ENCODE data around the gene DACT3.

Gene DACT3

GRCh38 chr19:46700704-46701103 is 39.7 kb upstream of the DACT3 start:
- H3K79me2 ChIP-seq (ENCODE audit: insufficient read depth, low read length): no peaks in the 10 kb centered on the region
- H3K36me3 ChIP-seq (ENCODE audit: insufficient read depth, low read length): peaks cover 76% of the 10 kb centered on the region
- H3K9ac ChIP-seq (ENCODE audit: low read length): no peak overlapping the region
- H4K20me1 ChIP-seq (ENCODE audit: insufficient read depth, low read length): no peaks in the 10 kb centered on the region
- H3K27ac ChIP-seq (ENCODE audit: low read depth, low read length, poor library complexity, severe bottlenecking): no peak overlapping the region
- H2AFZ ChIP-seq (ENCODE audit: low read length): no peak overlapping the region
- H3F3A ChIP-seq (ENCODE audit: insufficient read depth, low read length): no peaks in the 10 kb centered on the region
- H3K27me3 ChIP-seq (ENCODE audit: insufficient read depth, low read length): no peaks in the 10 kb centered on the region
- no peaks in the 10 kb centered on the region for H3K9me2 ChIP-seq (ENCODE audit: low read depth, low read length)
- H3K9me3 ChIP-seq (ENCODE audit: low read length): no peaks in the 10 kb centered on the region
- H3K4me2 ChIP-seq (ENCODE audit: low read length): no peak overlapping the region
- no peak overlapping the region for H3K4me3 ChIP-seq (ENCODE audit: low read depth, low read length, poor library complexity, severe bottlenecking)
- TF ChIP-seq EZH2 (IDR thresholded peaks at IDR 0.05; ENCODE audit: borderline replicate concordance, low read length): no peak
- TF ChIP-seq, protein P1, sequence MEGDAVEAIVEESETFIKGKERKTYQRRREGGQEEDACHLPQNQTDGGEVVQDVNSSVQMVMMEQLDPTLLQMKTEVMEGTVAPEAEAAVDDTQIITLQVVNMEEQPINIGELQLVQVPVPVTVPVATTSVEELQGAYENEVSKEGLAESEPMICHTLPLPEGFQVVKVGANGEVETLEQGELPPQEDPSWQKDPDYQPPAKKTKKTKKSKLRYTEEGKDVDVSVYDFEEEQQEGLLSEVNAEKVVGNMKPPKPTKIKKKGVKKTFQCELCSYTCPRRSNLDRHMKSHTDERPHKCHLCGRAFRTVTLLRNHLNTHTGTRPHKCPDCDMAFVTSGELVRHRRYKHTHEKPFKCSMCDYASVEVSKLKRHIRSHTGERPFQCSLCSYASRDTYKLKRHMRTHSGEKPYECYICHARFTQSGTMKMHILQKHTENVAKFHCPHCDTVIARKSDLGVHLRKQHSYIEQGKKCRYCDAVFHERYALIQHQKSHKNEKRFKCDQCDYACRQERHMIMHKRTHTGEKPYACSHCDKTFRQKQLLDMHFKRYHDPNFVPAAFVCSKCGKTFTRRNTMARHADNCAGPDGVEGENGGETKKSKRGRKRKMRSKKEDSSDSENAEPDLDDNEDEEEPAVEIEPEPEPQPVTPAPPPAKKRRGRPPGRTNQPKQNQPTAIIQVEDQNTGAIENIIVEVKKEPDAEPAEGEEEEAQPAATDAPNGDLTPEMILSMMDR (IDR thresholded peaks at IDR 0.05; ENCODE audit: low read length): no peak
- H3K4me1 ChIP-seq (ENCODE audit: insufficient read depth, low read length, severe bottlenecking): no peaks in the 10 kb centered on the region

DNA sequence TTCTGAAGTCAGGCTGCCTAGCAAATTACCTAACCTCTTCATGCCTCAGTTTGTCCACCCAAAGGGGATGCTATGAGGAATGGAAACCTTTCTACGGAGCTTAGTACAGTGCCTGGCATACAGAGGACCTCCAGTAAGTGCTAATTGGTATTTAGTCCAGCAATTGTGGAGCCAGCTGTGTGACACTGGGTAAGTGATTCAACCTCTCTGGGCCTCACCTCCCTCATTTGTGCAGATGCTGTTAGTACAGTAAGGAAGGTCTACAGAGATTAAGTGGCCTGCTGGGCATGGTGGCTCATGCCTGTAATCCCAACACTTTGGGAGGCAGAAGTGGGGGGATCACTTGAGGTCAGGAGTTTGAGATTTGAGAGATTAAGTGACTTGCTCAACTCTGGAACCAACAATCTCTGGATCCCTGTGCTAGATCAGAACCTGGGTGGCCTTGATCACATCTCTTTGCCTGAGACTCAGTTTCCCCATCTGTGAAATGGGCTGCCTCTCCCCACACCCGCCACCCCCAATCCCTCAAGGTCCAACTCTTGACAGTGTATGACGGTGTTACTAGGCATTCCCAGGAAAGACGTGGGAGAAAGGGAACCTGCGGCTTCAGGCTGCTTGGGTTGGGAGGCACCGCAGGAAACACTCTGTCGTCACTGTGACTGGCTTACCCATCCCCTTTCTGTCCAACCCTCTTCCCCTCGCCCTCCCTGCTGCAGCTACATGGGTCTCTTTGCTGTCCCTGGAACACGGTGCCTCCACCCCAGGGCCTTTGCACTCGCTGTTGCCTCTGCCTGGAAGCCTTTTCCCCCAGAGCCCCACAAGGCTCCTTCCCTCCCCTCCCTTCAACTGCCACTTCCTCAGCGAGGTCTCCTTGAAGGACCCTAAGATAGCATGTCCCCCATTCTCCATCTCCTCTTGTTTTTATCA is 37.7 kb upstream of the DACT3 start:
- H3K4me3 ChIP-seq (ENCODE audit: low read depth, low read length, poor library complexity, severe bottlenecking): no peak overlapping the region
- peaks cover 83% of the 10 kb centered on the region for H3K36me3 ChIP-seq (ENCODE audit: insufficient read depth, low read length)
- H3K9ac ChIP-seq (ENCODE audit: low read length): no peak overlapping the region
- no peaks in the 10 kb centered on the region for H3F3A ChIP-seq (ENCODE audit: insufficient read depth, low read length)
- no peaks in the 10 kb centered on the region for H3K9me3 ChIP-seq (ENCODE audit: low read length)
- no peak for TF ChIP-seq EZH2 (IDR thresholded peaks at IDR 0.05; ENCODE audit: borderline replicate concordance, low read length)
- TF ChIP-seq, protein P1 (IDR thresholded peaks at IDR 0.05; ENCODE audit: low read length): no peak
- H3K4me2 ChIP-seq (ENCODE audit: low read length): no peak overlapping the region
- H4K20me1 ChIP-seq (ENCODE audit: insufficient read depth, low read length): no peaks in the 10 kb centered on the region
- no peaks in the 10 kb centered on the region for H3K4me1 ChIP-seq (ENCODE audit: insufficient read depth, low read length, severe bottlenecking)
- H3K9me2 ChIP-seq (ENCODE audit: low read depth, low read length): no peaks in the 10 kb centered on the region
- no peak overlapping the region for H3K27ac ChIP-seq (ENCODE audit: low read depth, low read length, poor library complexity, severe bottlenecking)
- H3K27me3 ChIP-seq (ENCODE audit: insufficient read depth, low read length): no peaks in the 10 kb centered on the region
- no peak overlapping the region for H2AFZ ChIP-seq (ENCODE audit: low read length)
- no peaks in the 10 kb centered on the region for H3K79me2 ChIP-seq (ENCODE audit: insufficient read depth, low read length)

DNA sequence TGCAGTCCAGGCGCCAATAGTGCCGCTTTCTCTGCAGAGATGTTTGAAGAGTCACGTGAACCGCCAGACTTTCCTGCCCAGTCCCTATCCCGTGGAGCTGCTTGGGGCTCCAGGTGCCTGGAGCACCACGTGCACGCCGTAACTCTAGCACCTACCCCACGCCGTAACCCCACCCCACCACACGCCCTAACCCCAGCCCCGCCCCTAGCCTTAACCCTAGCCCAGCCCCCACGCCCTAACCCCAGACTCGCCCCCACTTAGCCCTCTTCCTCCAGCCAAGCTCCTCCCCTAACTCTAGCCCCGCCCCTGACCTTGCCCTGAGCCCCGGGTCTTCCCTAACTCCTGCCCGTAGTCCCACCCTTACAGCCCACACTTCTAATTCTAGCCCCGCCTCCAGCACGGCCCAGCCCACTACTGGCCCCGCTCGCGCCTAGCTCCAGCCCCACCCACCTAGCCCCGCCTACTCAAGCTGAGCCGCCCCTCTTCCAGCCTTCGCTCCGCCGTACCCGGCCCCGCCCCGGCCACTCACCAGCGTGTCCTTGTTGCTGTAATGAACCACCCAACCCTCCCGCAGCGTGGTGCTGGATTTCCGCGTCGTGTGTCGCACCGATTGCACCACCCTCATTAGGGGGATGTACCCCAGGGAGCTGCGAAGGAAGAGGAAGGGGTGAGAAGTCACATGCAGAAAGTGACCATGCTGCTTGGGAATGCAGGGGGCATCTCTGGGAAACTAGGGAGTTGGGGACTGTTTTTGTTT is 36.4 kb upstream of the DACT3 start:
- H3K36me3 ChIP-seq (ENCODE audit: insufficient read depth, low read length): peaks cover 85% of the 10 kb centered on the region
- TF ChIP-seq EZH2 (IDR thresholded peaks at IDR 0.05; ENCODE audit: borderline replicate concordance, low read length): no peak
- TF ChIP-seq, protein P1 (IDR thresholded peaks at IDR 0.05; ENCODE audit: low read length): no peak
- no peaks in the 10 kb centered on the region for H3K4me1 ChIP-seq (ENCODE audit: insufficient read depth, low read length, severe bottlenecking)
- H3K79me2 ChIP-seq (ENCODE audit: insufficient read depth, low read length): no peaks in the 10 kb centered on the region
- H4K20me1 ChIP-seq (ENCODE audit: insufficient read depth, low read length): no peaks in the 10 kb centered on the region
- no peak overlapping the region for H2AFZ ChIP-seq (ENCODE audit: low read length)
- no peak overlapping the region for H3K27ac ChIP-seq (ENCODE audit: low read depth, low read length, poor library complexity, severe bottlenecking)
- no peak overlapping the region for H3K4me3 ChIP-seq (ENCODE audit: low read depth, low read length, poor library complexity, severe bottlenecking)
- H3K4me2 ChIP-seq (ENCODE audit: low read length): no peak overlapping the region
- H3K27me3 ChIP-seq (ENCODE audit: insufficient read depth, low read length): no peaks in the 10 kb centered on the region
- H3K9me3 ChIP-seq (ENCODE audit: low read length): no peaks in the 10 kb centered on the region
- H3K9me2 ChIP-seq (ENCODE audit: low read depth, low read length): no peaks in the 10 kb centered on the region
- H3F3A ChIP-seq (ENCODE audit: insufficient read depth, low read length): no peaks in the 10 kb centered on the region
- no peak overlapping the region for H3K9ac ChIP-seq (ENCODE audit: low read length)
